NCI-H748 treated with DMSO at 0.1 percent for 48 hours (cell line): ENCODE data around the gene SPATA4.

Source experiments
- DNase-seq: peaks from one replicate; lab custom pipeline; 2025; lab: John Stamatoyannopoulos, UW

The SPATA4 gene

GRCh38 chr4:176189891-176190795 lies 5.2 kb downstream of the SPATA4 start:
- DNase-seq: no peak

- DNase-seq: no peak
Measured at GRCh38 chr4:176188654-176189053, 6.7 kb downstream of the SPATA4 start.

GRCh38 chr4:176187624-176188023 lies 7.8 kb downstream of the SPATA4 start:
- DNase-seq: no peak

- no peak for DNase-seq
Measured at GRCh38 chr4:176186671-176187395, 8.6 kb downstream of the SPATA4 start.

GRCh38 chr4:176186067-176186466 lies 9.3 kb downstream of the SPATA4 start:
- DNase-seq: no peak

GRCh38 chr4:176185051-176185450 lies 10.3 kb downstream of the SPATA4 start:
- DNase-seq: no peak

GRCh38 chr4:176163041-176163440 lies 32.3 kb downstream of the SPATA4 start:
- DNase-seq: no peak

GRCh38 chr4:176156656-176157055 lies 38.7 kb downstream of the SPATA4 start:
- DNase-seq: no peak

- no peak for DNase-seq
Measured at GRCh38 chr4:176153124-176153523, 42.3 kb downstream of the SPATA4 start.

- DNase-seq: no peak
Measured at GRCh38 chr4:176150704-176151103, 44.7 kb downstream of the SPATA4 start.

GRCh38 chr4:176150356-176150682 lies 45.1 kb downstream of the SPATA4 start:
- no peak for DNase-seq

GRCh38 chr4:176149680-176150355 lies 45.6 kb downstream of the SPATA4 start:
- no peak for DNase-seq

- DNase-seq: no peak
Measured at GRCh38 chr4:176142253-176142652, 53.1 kb downstream of the SPATA4 start.

GRCh38 chr4:176139518-176139917 lies 55.9 kb downstream of the SPATA4 start:
- no peak for DNase-seq

- DNase-seq: no peak
Measured at GRCh38 chr4:176137631-176138030, 57.8 kb downstream of the SPATA4 start.

GRCh38 chr4:176134670-176135069 lies 60.7 kb downstream of the SPATA4 start:
- DNase-seq: no peak
